IPS-20b (cell line): Measurements from ENCODE around the gene PSMD9.

ENCODE experiments used
- H3K27ac ChIP-seq: one replicate; pipeline ENCODE4 v1.5.1; 2013; ENCODE audit warnings: low read length
- H3K27me3 ChIP-seq: 2 replicates; pipeline ENCODE4 v1.6.1; 2013; ENCODE audit warnings: mild to moderate bottlenecking, low read length, inconsistent platforms; ENCODE audit not compliant: insufficient read depth
- H3K36me3 ChIP-seq: 2 replicates; pipeline ENCODE4 v1.6.1; 2013; ENCODE audit warnings: low read depth, mild to moderate bottlenecking, inconsistent platforms, low read length, moderate library complexity; ENCODE audit not compliant: insufficient read depth
- H3K4me1 ChIP-seq: 2 replicates; pipeline ENCODE4 v1.6.1; 2013; ENCODE audit warnings: mild to moderate bottlenecking, control low read depth, inconsistent platforms, low read length, moderate library complexity; ENCODE audit not compliant: insufficient read depth
- H3K4me3 ChIP-seq: 2 replicates; pipeline ENCODE4 v1.5.1; 2013; ENCODE audit warnings: mild to moderate bottlenecking, low read length, inconsistent platforms
- H3K9ac ChIP-seq: 2 replicates; pipeline ENCODE4 v1.6.1; 2013; ENCODE audit warnings: low read depth, mild to moderate bottlenecking, inconsistent platforms, low read length, moderate library complexity
- H3K9me3 ChIP-seq: 2 replicates; pipeline ENCODE4 v1.6.1; 2013; ENCODE audit warnings: mild to moderate bottlenecking, low read depth, low read length, inconsistent platforms; ENCODE audit not compliant: insufficient read depth

PSMD9 gene

GRCh38 chr12:121964813-121965643 lies 76.4 kb downstream of the PSMD9 start:
- Histone ChIP-seq H3K27ac (no peak overlapping the region), H3K36me3 (no peaks in the 10 kb centered on the region)

GRCh38 chr12:121966959-121967358 lies 78.4 kb downstream of the PSMD9 start:
- H3K4me3 ChIP-seq = no peak overlapping the region
- no peak overlapping the region for H3K9ac ChIP-seq
- no peaks in the 10 kb centered on the region for H3K9me3 ChIP-seq
- no peaks in the 10 kb centered on the region for H3K27me3 ChIP-seq
- no peak overlapping the region for H3K27ac ChIP-seq
- no peaks in the 10 kb centered on the region for H3K36me3 ChIP-seq
- H3K4me1 ChIP-seq = no peaks in the 10 kb centered on the region

More at GRCh38 chr12:121964813-121965643, 76.4 kb downstream of the PSMD9 start:
- Histone ChIP-seq H3K9ac (no peak overlapping the region), H3K9me3 (no peaks in the 10 kb centered on the region), H3K4me1 (no peaks in the 10 kb centered on the region), H3K4me3 (no peak overlapping the region), H3K27me3 (no peaks in the 10 kb centered on the region)
